ENCODE results near the gene TBC1D10A. TPM values are rescaled to one million over a fixed set of nuclear protein-coding genes. Genes with fewer than 3 reads are reported as not detected.

Gene TBC1D10A
- polyA plus RNA-seq, 1 donor (not counting 4 experiments of a cell fraction or from before 2014, with no cell fraction given) = 17.8 TPM

DNA sequence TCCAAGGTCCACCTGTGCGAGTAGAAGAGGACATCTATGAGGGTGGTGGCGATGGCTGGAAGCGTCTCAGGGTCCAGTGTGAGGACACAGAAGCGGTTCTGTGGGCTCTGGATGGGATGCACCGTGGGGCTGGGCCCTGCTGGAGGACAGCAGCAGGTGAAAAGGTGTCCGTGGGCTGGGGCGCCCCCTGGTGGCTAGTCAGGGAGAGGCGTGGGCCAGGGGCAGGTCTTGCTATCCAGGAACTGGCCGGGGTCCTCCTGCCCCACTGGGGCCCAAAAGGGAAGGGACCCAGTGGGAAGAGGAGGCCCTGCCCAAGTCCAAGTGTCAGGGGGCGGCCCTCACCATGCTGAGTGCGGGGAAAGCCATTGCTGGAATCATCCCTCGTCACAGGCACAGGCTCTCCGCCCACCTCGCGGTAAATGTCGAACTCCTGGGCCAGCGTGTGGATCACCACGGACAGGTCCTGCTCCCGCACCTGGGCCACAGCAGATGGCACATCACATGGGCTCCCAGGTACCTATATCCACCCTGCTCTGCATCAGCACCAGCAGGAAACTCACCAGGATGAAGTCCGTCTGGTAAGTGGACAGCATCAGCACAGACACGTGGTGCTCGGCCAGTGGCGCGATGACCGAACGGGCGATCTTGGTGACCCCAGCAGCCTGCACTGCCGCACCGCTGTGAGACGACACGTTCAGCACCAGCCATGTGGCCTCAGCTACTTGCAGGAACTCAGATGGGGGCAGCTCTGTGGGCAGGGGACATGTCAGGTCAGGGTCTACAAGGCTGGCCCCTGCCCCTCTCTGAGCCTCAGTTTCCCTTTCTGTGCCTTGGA, 39.7 kb downstream of the TBC1D10A start:
- Histone ChIP-seq H3K36me3 (ENCODE audit: control insufficient read depth in 2 of 2, extremely low read depth in 1 of 2, insufficient read depth in 2 of 2, low read length in 2 of 2) (peaks cover 0 to 9% of the 10 kb centered on the region in 2 experiments), H2AFZ (ENCODE audit: control insufficient read depth, low read length) (no peak overlapping the region)

DNA sequence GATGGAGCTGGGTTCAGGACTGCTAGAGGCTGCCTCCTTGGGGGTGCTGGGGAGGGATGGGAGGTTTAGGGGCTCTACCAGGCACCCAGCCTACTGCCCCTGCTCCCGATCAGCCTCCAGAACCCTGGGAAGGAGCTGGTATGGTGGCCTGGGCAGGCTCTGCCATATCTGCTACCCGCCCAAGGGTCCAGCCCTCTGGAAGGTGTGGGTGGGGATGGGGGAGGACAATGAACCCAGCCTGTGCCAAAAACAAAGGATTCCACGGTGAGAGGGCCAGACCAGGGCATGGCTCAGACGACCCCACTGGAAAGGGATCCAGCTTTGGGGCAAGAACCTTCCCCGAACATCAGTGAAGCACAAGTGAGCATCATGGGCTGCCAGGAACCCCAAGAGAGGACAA, 40.4 kb downstream of the TBC1D10A start:
- H3K9me1 ChIP-seq (ENCODE audit: control insufficient read depth, extremely low read depth, insufficient read depth, low read length) = no peaks in the 10 kb centered on the region
- H3K9me3 ChIP-seq (ENCODE audit: control insufficient read depth, low read depth, low read length) = no peaks in the 10 kb centered on the region
- DNase-seq (ENCODE audit: low read depth, low spot score) (no peak), FAIRE-seq (no peak)
- TF ChIP-seq, protein P1, sequence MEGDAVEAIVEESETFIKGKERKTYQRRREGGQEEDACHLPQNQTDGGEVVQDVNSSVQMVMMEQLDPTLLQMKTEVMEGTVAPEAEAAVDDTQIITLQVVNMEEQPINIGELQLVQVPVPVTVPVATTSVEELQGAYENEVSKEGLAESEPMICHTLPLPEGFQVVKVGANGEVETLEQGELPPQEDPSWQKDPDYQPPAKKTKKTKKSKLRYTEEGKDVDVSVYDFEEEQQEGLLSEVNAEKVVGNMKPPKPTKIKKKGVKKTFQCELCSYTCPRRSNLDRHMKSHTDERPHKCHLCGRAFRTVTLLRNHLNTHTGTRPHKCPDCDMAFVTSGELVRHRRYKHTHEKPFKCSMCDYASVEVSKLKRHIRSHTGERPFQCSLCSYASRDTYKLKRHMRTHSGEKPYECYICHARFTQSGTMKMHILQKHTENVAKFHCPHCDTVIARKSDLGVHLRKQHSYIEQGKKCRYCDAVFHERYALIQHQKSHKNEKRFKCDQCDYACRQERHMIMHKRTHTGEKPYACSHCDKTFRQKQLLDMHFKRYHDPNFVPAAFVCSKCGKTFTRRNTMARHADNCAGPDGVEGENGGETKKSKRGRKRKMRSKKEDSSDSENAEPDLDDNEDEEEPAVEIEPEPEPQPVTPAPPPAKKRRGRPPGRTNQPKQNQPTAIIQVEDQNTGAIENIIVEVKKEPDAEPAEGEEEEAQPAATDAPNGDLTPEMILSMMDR (optimal IDR thresholded peaks at IDR 0.05 in 1 of 3, IDR thresholded peaks at IDR 0.05 in 1 of 3, conservative IDR thresholded peaks at IDR 0.05 in 1 of 3; ENCODE audit: extremely low read depth in 1 of 3, insufficient read depth in 2 of 3, low read length in 3 of 3) = no peak
- TF ChIP-seq EZH2 (IDR thresholded peaks at IDR 0.05; ENCODE audit: low read length) = no peak
- no peaks in the 10 kb centered on the region for H3K79me2 ChIP-seq (ENCODE audit: control insufficient read depth, insufficient read depth, low read length)
- dilution Hi-C loops (cut with MboI; ENCODE audit: extremely low pct_ligation_motif_present, low sequenced_read_pairs) = no loop called here
- H4K20me1 ChIP-seq (ENCODE audit: control insufficient read depth, extremely low read depth, insufficient read depth, low read length) = no peaks in the 10 kb centered on the region
- peaks cover 0 to 7% of the 10 kb centered on the region in 2 experiments for H3K36me3 ChIP-seq (ENCODE audit: control insufficient read depth in 2 of 2, extremely low read depth in 1 of 2, insufficient read depth in 2 of 2, low read length in 2 of 2)
- peaks cover 21% of the 10 kb centered on the region for H3K4me1 ChIP-seq (ENCODE audit: control insufficient read depth, extremely low read depth, insufficient read depth, low read length)
- H3K27me3 ChIP-seq (ENCODE audit: control insufficient read depth, extremely low read depth, insufficient read depth, low read length) = no peaks in the 10 kb centered on the region
- H3K4me3 ChIP-seq (ENCODE audit: control insufficient read depth in 2 of 3, extremely low read depth in 1 of 3, insufficient read depth in 2 of 3, low read depth in 1 of 3, low read length in 3 of 3) = no peak overlapping the region
- no peak overlapping the region for H3K4me2 ChIP-seq (ENCODE audit: control insufficient read depth, extremely low read depth, insufficient read depth, low read depth, low read length)
- H3K9ac ChIP-seq (ENCODE audit: control insufficient read depth, extremely low read depth, insufficient read depth, low read length) = no peak overlapping the region
- no peak overlapping the region for H2AFZ ChIP-seq (ENCODE audit: control insufficient read depth, low read length)
- H3K27ac ChIP-seq (ENCODE audit: control insufficient read depth, insufficient read depth, low read length) = no peak overlapping the region

More for the DNA sequence above, 39.7 kb downstream of the TBC1D10A start:
- H4K20me1 ChIP-seq (ENCODE audit: control insufficient read depth, extremely low read depth, insufficient read depth, low read length) = no peaks in the 10 kb centered on the region
- dilution Hi-C loops (cut with MboI; ENCODE audit: extremely low pct_ligation_motif_present, low sequenced_read_pairs) = no loop called here
- H3K9me1 ChIP-seq (ENCODE audit: control insufficient read depth, extremely low read depth, insufficient read depth, low read length) = no peaks in the 10 kb centered on the region
- no peaks in the 10 kb centered on the region for H3K27me3 ChIP-seq (ENCODE audit: control insufficient read depth, extremely low read depth, insufficient read depth, low read length)
- TF ChIP-seq EZH2 (IDR thresholded peaks at IDR 0.05; ENCODE audit: low read length) = no peak
- TF ChIP-seq, protein P1 (optimal IDR thresholded peaks at IDR 0.05 in 1 of 3, IDR thresholded peaks at IDR 0.05 in 1 of 3, conservative IDR thresholded peaks at IDR 0.05 in 1 of 3; ENCODE audit: extremely low read depth in 1 of 3, insufficient read depth in 2 of 3, low read length in 3 of 3) = peak; percentile 88 to 98 (median 91)
- no peaks in the 10 kb centered on the region for H3K79me2 ChIP-seq (ENCODE audit: control insufficient read depth, insufficient read depth, low read length)
- H3K27ac ChIP-seq (ENCODE audit: control insufficient read depth, insufficient read depth, low read length) = no peak overlapping the region
- FAIRE-seq = no peak
- H3K4me3 ChIP-seq (ENCODE audit: control insufficient read depth in 2 of 3, extremely low read depth in 1 of 3, insufficient read depth in 2 of 3, low read depth in 1 of 3, low read length in 3 of 3) = no peak overlapping the region
- H3K4me1 ChIP-seq (ENCODE audit: control insufficient read depth, extremely low read depth, insufficient read depth, low read length) = peaks cover 26% of the 10 kb centered on the region
- no peak for DNase-seq (ENCODE audit: low read depth, low spot score)
- no peaks in the 10 kb centered on the region for H3K9me3 ChIP-seq (ENCODE audit: control insufficient read depth, low read depth, low read length)
- H3K4me2 ChIP-seq (ENCODE audit: control insufficient read depth, extremely low read depth, insufficient read depth, low read depth, low read length) = no peak overlapping the region
- no peak overlapping the region for H3K9ac ChIP-seq (ENCODE audit: control insufficient read depth, extremely low read depth, insufficient read depth, low read length)

Data from keratinocyte (primary cell).